GM19328 (cell line): ENCODE results near the gene DNASE2B.

Experiments used
- ATAC-seq: cut with Tn5 transposase; IDR thresholded peaks from one replicate; pipeline ENCODE4 v1.9.1; 2021; ENCODE audit warnings: mild to moderate bottlenecking, moderate library complexity; ENCODE audit not compliant: unreplicated experiment

Gene DNASE2B

DNA sequence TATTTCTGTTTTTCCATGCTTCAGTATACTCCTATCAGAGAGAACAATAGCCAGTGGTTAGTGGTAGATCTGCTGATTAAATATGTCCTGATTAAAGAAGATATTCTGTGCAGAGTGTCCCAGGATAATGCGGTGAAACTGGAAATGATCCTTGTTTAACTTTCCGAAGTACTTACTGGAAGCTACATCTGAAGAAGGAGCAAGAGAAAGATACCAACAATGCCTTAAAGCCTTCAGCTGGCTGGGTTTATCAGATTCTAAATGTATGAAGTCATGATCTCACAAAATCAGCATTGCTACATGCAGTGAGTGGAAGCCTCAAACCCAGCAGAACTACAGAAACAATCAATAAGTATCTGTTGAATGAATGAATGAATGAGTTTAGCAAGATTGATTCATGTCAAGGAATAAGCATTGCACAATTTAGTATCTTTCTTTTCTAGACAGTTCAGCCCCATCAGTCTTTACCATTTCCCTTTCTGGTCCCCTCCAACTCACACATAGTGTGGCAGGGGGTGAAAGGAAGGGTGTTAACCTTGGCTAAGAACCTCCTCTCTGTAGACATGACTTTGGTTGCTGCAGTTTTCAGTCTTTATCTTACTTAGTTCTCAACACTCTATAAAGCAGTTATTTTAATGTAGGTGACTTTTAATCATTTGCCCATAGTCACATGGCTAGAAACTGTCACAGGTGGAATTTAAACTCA is 24.7 kb upstream of the DNASE2B start:
- no peak for ATAC-seq

DNA sequence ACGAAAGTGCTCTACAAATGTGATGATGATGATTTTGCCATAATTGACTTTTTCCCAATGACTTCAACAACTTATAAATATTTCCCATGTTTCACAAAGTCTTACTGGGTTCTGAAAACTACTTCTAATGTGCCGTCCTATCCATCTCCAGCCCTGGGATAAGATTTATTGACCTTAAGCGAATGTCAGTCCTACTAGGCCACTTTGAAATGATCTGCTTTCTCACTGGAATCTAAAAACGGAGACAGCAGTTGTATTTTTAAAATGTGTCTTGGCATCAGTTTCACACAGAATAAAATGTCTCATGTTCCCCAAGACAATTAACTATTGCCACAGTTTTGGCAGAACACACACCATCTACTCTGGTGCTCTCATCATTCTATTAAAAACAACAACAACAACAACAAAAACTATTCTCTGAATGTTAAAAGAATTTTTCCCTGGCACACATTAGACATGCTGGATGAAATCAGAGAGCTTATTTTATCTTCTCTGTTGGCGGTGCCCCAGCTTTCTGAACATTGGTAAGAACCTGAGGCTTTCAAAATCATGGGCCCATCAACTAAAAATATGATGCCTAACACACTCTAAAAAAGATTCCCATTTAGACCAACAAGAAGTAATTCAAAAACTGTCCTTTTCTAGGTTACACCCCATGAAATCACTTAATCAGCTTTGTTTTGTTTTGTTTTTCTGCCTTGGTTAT is 23.1 kb upstream of the DNASE2B start:
- ATAC-seq: no peak

DNA sequence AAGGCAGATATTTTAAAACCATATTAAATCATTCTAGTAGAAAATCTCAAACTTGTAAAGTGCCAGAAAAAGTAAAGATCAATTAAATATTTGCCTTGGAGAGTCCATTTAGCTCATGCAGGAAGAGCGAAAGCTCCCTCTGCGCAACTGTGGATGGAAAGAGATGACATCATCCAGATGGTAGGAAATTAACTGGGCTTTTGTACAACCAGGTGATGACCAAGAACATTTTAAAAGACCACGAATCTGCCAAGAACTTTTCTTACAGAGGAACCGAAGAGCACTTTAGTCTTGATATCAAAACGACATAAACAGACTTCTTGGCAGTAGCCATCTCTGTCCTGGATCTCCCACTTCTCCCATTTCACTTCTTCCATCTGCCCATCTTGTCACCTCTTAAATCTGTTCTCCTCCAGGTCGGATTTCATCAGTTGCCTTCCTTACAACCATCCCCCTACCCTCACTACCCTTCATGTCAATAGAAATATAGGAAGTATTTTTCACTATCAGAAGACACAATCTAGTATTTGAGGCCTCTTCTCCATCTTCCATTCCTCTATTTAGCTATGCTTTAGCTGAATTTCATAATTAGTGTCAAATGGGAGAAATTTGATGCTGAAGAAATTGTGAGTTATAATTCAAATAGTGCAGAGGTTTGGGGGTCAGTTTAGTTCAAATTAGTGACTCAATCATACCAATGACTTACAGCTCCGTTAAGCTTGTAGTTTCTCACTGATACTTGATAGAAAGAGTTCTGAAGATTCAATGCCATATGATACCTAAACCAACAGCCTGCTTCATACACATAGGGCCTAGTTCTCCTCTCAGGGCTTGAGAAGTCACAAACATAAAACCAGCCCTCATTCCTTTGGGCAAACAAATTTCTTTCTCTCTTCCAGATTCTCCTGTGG is 22.0 kb upstream of the DNASE2B start:
- no peak for ATAC-seq

DNA sequence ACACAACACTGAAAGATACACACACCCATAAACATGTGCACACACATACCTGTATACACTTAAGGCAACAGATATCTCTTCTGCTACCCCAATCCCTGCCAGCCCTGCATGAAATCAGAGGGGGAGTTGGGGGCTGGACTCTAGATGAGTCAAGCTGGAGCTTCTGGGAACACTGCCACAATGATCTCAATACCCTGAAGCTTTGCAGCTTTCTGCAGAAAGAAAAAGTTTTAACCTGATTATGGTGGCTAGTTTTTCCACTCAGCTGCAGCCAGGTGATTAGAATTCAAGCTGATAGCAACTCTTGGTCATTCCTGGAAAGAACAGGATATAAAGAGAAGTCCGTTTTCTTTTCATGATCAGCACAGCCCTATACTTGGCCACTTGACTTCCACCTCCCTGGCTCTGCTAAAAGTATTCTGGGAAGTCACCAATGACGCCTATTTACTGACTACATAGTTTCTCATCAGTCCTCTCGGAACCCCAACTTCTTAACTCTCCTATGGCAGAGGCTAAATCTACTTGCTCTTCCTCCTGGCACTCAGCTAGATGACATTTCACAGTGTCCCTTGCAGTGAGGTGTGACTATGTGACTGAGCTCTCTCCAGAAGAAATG is 20.7 kb upstream of the DNASE2B start:
- no peak for ATAC-seq

DNA sequence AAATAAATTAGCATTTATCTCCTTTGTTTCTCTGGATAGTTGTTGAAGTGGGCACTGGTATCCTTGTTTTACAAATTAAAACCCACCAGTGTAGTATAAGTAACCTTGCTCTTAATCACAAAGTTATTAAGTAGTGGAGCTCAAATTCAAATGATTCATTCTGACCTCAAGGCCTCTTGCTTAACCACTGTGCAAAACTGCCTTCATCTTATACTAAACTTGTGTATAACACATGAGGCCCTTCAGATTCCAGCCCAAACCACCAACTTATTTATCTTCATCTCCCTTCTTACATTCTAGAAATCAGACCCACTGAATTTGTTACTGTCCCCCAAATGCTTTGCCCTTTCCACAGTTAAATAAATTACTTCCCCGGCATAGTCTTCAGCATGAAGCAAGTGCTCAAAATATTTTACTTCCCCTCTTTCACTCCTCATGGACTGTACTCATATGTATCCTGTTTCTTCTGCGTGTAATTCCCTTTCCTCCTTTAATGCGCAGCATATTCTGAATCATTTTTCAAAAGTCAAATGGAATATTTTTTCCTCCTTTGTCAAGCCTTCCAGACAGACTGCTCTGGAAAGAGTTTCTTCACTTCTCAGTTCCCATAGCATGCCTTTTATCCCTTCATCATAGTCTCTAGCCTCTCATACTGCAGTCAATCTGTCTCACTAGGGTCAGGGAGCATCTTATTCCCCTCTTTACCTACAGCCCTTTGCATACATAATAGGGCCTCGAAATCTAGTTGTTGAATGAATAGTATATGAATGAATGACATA is 19.0 kb upstream of the DNASE2B start:
- no peak for ATAC-seq

DNA sequence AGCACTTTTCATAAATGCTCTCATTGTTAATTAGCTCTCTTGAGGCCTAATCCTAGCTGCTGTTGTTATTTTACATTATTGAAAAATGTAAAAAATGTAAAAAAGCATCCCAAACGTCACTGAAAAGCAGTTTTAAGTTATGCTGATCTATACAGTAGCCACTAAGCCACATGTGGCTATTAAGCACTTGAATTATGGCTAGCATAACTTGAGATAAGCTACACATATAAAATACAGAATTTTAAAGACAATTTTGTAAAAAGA is 18.4 kb upstream of the DNASE2B start:
- no peak for ATAC-seq

DNA sequence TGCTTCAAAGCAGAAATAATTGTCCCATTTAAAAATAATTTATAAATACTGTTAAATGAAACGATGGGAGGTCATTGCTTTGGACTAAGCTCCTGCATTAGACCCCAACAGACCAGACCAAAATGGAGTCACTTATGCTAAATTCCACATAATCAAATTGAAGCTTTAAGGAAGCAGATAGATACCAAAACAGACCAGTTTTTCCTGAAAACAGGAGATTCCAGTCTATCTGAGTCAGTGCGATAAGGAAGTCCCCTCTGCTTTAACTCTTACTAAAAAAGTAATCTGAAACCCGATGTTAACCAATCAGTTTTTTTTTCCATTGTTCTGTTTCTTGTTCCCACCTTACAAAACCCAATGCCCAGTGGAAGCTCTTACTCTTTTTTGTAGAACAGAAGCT is 16.2 kb upstream of the DNASE2B start:
- no peak for ATAC-seq

DNA sequence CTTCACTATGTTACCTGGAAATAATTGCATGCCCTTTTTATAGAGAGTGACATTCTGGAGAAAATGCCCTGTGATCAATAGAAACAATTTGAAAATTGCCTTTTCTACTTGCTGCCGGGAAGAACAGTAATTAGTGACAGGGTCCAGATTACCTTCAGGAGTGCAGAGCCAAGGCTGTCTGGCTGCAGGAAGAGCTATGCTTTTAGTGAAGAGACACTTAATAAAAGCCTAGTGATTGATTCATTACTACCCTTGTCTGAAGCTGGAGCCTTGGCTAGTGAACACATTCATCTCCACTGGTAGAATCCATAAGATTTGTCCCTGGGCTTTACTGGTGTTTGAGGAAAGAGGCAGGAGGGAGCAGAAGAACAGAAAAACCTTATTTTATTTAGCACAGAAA is 12.9 kb upstream of the DNASE2B start:
- ATAC-seq: no peak

DNA sequence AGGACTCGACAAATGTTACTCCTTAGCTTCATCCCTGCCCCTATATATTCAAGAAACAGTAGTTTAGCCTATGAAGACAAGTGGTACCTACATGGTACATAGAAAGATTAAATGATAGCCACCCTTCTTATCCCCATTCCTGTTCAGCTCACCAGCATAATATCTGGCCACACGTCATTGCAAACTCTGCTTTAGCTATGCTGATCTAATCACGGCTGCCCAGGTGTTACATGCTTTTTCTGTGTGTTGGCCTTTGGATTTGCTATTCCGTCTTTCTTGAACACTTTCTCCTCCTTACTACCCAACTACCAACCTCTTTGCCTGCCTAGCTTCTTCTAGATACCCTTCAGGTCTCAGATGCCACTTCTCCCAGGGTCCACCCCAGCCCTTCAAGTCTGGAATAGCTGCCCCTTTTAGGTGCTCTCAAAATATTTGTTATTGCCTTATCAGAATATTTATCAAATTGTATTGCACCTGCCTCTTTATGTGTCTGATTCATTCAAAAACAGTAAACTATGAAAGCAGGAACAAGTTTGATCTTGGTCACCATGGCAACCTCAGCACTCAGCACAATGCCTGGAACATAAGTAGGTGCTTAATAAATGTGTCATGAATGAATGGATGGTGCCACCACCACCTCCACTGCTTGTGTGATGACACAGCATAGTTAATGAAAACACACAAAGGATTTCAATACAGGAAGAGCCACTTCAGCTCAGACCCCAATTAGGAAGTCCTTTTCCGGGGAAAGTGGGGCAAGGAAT is 11.4 kb upstream of the DNASE2B start:
- ATAC-seq: no peak

DNA sequence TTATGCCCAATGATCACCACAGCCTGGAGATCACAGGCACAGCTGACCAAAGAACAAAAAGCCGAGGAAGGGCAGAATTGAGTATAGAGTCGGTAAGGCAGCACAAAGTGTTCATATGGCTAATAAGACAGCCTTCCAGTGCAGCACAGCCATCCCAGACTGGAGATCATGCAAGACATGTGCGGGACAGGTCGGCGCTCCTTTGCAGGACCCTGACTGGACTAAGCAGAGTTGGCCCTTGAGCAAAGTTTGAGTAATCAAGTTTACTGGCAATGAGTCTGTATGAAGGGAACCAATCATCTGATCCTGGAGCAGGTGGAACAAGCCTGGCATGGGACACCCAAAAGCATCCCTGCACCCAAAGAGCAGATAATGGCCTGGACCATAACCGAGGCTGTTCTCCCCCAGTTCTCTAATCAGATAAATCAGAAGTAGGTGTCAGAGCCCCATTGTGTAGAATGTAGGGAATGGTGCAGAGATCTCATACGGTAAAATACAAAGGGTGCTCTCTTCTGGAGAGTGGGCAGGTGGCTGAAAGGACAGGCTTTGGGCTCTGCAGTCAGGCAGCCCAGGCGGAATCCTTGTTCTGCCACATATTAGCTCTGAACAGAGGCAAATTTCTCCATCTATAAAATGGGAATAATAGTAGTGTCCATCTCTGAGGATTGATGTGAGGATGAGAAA is 10.7 kb upstream of the DNASE2B start:
- ATAC-seq: no peak

DNA sequence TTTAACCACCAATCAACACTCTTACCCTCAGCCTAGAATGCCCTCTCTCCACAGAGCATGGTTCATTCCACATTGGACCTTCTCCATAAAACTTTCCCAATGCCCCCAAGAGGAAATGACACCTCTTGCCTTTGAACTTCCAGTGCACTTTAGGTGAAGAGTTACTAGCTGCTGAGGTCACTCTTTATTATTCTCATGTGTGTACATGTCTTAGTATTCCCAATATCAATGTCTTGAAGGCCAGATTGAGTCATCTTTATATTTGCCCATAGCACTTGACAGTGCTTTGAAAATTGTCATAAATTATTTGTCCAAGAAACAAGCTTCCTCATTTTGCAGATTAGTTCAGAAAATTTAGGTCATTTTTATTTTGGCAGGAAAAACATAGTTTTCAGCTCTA is 8.1 kb upstream of the DNASE2B start:
- ATAC-seq: no peak

DNA sequence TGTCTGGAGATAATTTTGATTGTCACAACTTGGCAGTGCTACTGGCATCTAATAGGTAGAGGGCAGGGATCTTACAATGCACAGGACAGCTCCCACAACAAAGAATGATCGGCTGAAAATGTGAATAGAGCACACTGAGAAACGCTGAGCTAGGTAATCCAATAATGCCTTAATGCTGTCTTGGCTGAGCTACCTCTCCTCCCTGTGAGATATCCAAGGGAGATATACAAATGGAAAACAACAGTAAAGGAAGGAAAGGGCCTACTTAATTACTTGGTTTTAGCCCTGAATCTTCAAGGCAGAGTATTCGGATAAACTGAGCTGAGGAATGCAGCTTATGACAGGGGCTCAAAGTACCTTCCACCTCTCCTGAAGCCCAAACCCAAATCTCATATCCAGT is 2.9 kb downstream of the DNASE2B start:
- no peak for ATAC-seq

DNA sequence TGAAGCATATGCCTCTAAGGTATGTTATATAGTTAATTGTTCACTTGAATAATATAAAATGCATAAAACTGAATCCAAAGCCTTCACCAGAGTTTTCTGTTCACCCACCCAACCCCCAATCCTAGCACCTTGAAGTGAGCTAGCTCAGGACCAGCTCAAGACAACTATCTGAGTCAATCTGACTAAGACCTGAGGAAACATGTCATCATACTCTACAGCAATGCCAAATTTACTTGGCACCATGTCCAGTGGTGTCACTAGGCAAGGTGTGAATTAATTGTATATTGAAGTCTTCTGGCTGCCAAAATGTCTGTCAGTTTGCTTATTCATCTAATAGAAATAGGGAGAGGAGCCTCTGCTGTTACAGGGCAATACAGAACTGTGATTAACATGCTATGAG is 3.8 kb downstream of the DNASE2B start:
- no peak for ATAC-seq

DNA sequence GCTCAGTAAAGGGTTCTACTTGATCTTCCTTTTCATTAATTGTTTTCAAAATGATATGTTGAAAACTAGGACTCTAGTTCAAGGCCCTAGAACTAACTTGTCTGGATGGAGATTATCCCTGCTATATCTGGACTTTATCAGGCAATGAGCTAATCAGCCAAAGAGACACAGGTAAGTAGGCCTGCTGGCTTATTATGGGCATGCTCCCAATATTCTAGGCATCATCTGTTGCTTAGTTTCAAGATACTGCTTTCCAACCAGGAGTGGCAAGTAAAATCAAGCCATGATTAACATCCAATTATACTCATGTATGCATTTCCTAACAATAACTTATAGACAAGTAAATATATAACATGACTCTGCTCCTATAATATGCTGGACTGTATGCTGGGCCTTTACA is 4.2 kb downstream of the DNASE2B start:
- no peak for ATAC-seq

DNA sequence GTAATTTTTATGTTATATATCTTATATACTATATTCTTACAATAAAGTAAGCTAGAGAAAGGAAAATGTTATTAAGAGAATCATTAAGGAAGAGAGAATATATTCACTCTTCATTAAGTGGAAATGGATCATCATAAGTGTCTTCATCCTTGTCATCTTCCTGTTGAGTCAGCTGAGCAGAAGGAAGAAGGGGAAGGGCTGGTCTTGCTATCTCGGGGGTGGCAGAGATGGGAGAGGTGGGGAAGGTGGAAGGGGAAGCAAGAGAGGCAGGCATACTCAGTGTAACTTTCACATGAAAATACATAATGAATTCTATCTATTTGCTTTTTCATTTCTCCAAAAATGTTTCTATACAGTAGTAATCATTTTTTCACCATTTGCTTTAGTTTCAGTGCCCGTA is 5.1 kb downstream of the DNASE2B start:
- ATAC-seq: no peak

DNA sequence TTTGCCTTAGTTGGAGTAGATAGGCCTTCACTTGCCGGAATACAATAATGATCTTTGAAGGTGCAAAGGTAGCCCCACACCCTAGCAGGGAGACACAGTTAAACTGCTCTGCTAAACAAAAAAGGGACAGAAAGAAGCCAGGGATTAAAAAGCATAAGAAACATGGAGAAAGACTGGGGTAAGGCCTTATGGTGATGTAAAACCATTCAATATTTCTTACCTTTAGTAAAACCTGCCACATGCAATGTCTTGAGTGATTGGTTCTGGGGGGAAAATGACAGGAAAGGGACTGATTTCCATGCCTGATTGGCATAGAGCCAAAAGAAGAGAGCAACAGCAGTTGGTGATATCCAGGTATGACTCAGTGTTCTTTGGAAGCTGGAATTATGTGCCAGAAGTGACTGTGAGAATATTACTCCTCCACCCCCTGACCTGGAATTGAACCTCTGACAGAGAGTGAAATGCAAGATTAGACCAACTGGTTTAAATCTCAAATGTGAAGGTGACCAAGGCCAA is 8.1 kb downstream of the DNASE2B start:
- ATAC-seq: no peak

DNA sequence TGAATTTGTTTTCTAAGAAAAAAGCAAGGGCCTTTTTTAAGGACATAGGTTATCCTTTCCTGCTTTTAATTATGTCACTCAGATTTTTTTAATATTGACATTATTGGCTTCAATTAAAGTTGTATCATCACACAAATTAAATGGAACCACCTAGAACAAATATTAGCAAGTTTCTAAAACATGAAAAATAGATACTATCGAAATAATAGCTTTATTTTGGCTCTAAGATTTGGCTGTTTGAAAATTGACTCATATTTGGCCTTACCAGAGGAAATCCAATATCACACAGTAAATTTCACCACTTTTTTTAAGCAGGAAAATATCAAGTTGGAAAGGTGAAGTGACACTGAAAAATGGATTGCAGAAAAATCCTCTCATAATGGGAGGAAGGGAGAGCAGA is 9.2 kb downstream of the DNASE2B start:
- no peak for ATAC-seq

DNA sequence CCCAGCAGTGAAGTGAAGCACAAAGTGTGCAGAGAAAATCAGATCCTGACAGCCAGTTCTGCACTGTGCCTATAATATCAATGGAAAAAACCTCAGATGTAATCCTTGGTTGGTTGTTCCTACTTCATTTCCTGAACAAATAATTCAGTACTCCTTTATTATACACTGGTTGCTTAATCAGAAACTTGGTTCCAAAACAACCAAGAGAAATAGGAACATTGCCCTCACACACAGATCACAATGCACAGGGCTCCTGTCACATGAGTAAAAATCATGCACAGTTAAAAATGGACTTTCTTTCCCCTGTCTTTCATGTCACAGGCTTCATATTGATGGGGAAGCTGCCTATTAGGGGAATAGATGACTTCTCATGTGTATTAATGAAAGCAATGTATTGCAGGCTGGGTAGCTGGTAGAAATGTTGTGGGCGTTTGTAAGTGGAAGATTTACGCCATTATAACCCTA is 9.7 kb downstream of the DNASE2B start:
- no peak for ATAC-seq

DNA sequence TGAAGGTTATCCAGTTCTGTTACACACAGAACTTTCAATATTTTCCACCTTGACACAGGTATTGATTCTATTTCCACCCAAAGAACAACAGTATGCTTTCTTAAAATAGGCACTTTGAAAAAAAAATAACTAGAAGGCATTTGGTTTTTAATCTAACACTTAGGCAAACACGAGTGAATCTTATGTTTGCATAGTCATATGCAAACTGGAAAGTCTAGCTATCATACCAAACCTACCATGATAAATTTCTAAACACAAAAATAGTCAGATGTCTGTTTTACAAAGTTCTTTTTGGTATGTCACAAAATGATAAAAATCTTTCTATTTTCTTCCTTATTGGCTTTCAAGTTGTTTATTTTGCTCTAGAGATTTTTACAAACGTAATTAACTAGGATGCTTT is 11.6 kb downstream of the DNASE2B start:
- ATAC-seq: no peak
